Sigmoid colon (tissue), 7 donors: ENCODE data around the gene ELAC1. TPM values are rescaled to one million over a fixed set of nuclear protein-coding genes. Genes with fewer than 3 reads are reported as not detected.

Experiments used
- DNase-seq: peaks from one replicate; pipeline ENCODE4 v3.0.0-alpha.2; 2019
- H3K27ac ChIP-seq, 4 donors: fragments of 200-600 bp; sonication (generic); one replicate each; pipeline ENCODE4 v1.5.1; 2016 to 2019; ENCODE audit warnings: mild to moderate bottlenecking in 1 of 4
- H3K27me3 ChIP-seq, 3 donors: fragments of 200-600 bp; sonication (generic); one replicate each; pipeline ENCODE4 v1.5.1; 2019; ENCODE audit warnings: mild to moderate bottlenecking in 1 of 3
- H3K36me3 ChIP-seq, 4 donors: fragments of 200-600 bp; sonication (generic); one replicate each; pipeline ENCODE4 v1.5.1; 2016 to 2019
- H3K4me1 ChIP-seq, 4 donors: fragments of 200-600 bp; sonication (generic); one replicate each; pipeline ENCODE4 v1.5.1; 2017 to 2019
- H3K4me3 ChIP-seq, 4 donors: fragments of 200-600 bp; sonication (generic); one replicate each; pipeline ENCODE4 v1.5.1; 2017 to 2019; ENCODE audit warnings: mild to moderate bottlenecking in 2 of 4, moderate library complexity in 1 of 4
- H3K9me3 ChIP-seq, 4 donors: fragments of 200-600 bp in 3 of 4; sonication (generic) in 3 of 4; one replicate each; pipeline versions ENCODE4 v1.5.1 to v1.6.1; 2013 to 2019
- CTCF ChIP-seq, 4 experiments: fragments of 450-650 bp in 3 of 4; fragments of 200-600 bp in 1 of 4; IDR thresholded peaks; one replicate each; pipeline ENCODE4 v1.5.1; 2016 to 2019; ENCODE audit warnings: antibody characterized with exemption in 4 of 4, mild to moderate bottlenecking in 3 of 4, moderate library complexity in 2 of 4
- EP300 ChIP-seq, 4 donors: sonication (generic); formaldehyde crosslinking; IDR thresholded peaks; one replicate each; pipeline ENCODE4 v1.6.1; 2017; ENCODE audit warnings: antibody characterized with exemption in 4 of 4
- POLR2A ChIP-seq, 2 donors: fragments of 450-650 bp; IDR thresholded peaks; one replicate each; pipeline ENCODE4 v1.6.1; 2016; ENCODE audit warnings: antibody characterized with exemption in 2 of 2, mild to moderate bottlenecking in 2 of 2, moderate library complexity in 2 of 2
- POLR2AphosphoS5 ChIP-seq, 4 donors: sonication (generic); formaldehyde crosslinking; IDR thresholded peaks; one replicate each; pipeline ENCODE4 v1.6.1; 2017; ENCODE audit warnings: antibody characterized with exemption in 4 of 4
- WGBS, 2 donors: extraction: QIAGEN DNeasy Blood & Tissue Kit; methylation state at CpG; one replicate each; pipeline ENCODE4 v1.1.7; 2013; 5-methylcytosine and 5-hydroxymethylcytosine counted together
- intact Hi-C: fragments of 100-400 bp; cut with DNase I; formaldehyde crosslinking; loops from one replicate; pipeline ENCODE4 v1.15.1; 2023
- polyA plus RNA-seq, 3 donors: library from polyadenylated mRNA; stranded (reverse); fragments of 200-250 nt; gene quantifications; one replicate each; pipeline ENCODE4 v1.2.3, GENCODE V29; 2013
- total RNA-seq, 4 donors: library from RNA; depleted of rRNA; stranded (reverse); fragments of >200 nt; gene quantifications; one replicate each; pipeline ENCODE4 v1.1.0, GENCODE V29; 2016
- donor health status: healthy with polysubstance abuse.
- donor health status: Bipolar disorder and iron deficiency.
- donor health status: healthy.

ELAC1 gene
- 1 to 10 TPM; 3.9 to 5.8 (median 5.5) TPM for total RNA-seq
- 1 to 10 TPM; 5.4 to 8.1 (median 5.4) TPM for polyA plus RNA-seq

- Histone ChIP-seq H3K4me3 (peak within 1 kb of the TSS; percentile 73 to 99 (median 84)), H3K4me1 (peaks cover 0 to 24% (median 17%) of the 10 kb centered on the region in 4 donors), H3K9me3 (no peaks in the 10 kb centered on the region), H3K36me3 (no peaks in the 10 kb centered on the region), H3K27me3 (no peaks in the 10 kb centered on the region), H3K27ac (peak within 1 kb of the TSS; percentile 97 to 100 (median 99))
- intact Hi-C loops, result loop anchor here (1.0 to 5.0 kb wide), 4 partner anchors 61 to 229 kb away; partner anchors contain the start of genes MEX3C and MRO
- peak; percentile 75 to 96 (median 88) for TF ChIP-seq POLR2AphosphoS5 (IDR thresholded peaks at IDR 0.05)
- peak in 1 of 2 donors; percentile 57 for TF ChIP-seq POLR2A (IDR thresholded peaks at IDR 0.05)
- TF ChIP-seq CTCF (IDR thresholded peaks at IDR 0.05), result no peak
- WGBS, 2 donors, result 0 to 1% methylated on average over 84 of the region's 84 CpGs
- DNase-seq, result peak; percentile 89
Measured at GRCh38 chr18:50967714-50968661, at the start of gene ELAC1. Gene ELAC1 (plus strand): TSS chr18:50968040. CDS start chr18:50974405, 6,365 bp downstream.

- H3K36me3 ChIP-seq, result peaks cover 0 to 68% (median 0%) of the 10 kb centered on the region in 4 donors
- H3K4me1 ChIP-seq, result no peaks in the 10 kb centered on the region
- no peaks in the 10 kb centered on the region for H3K27me3 ChIP-seq
- H3K4me3 ChIP-seq, result no peak overlapping the region
- no peak overlapping the region for H3K27ac ChIP-seq
- no peak for DNase-seq
- intact Hi-C loops, result no loop called here
- no peaks in the 10 kb centered on the region for H3K9me3 ChIP-seq
- 72 to 92% methylated on average over 5 of the region's 5 CpGs for WGBS, 2 donors
- TF ChIP-seq CTCF (IDR thresholded peaks at IDR 0.05), result no peak
- TF ChIP-seq POLR2A (IDR thresholded peaks at IDR 0.05), result no peak
Measured at GRCh38 chr18:50918153-50918552, 49.7 kb upstream of the ELAC1 start.

GRCh38 chr18:50924372-50924771, 43.5 kb upstream of the ELAC1 start:
- Histone ChIP-seq H3K27me3 (no peaks in the 10 kb centered on the region), H3K36me3 (peaks cover 0 to 94% (median 16%) of the 10 kb centered on the region in 4 donors), H3K4me3 (no peak overlapping the region), H3K27ac (no peak overlapping the region), H3K9me3 (no peaks in the 10 kb centered on the region), H3K4me1 (no peaks in the 10 kb centered on the region)
- no peak for TF ChIP-seq POLR2A (IDR thresholded peaks at IDR 0.05)
- WGBS, 2 donors, result 96 to 99% methylated on average over 2 of the region's 2 CpGs
- DNase-seq, result no peak
- intact Hi-C loops, result no loop called here

GRCh38 chr18:50926521-50926920, 41.3 kb upstream of the ELAC1 start:
- Histone ChIP-seq H3K4me1 (no peaks in the 10 kb centered on the region), H3K27me3 (no peaks in the 10 kb centered on the region), H3K4me3 (no peak overlapping the region), H3K27ac (no peak overlapping the region), H3K36me3 (peaks cover 0 to 72% (median 16%) of the 10 kb centered on the region in 4 donors), H3K9me3 (no peaks in the 10 kb centered on the region)
- DNase-seq, result no peak
- intact Hi-C loops, result no loop called here
- TF ChIP-seq POLR2AphosphoS5 (IDR thresholded peaks at IDR 0.05) (no peak), POLR2A (IDR thresholded peaks at IDR 0.05) (no peak), CTCF (IDR thresholded peaks at IDR 0.05) (no peak), EP300 (IDR thresholded peaks at IDR 0.05) (no peak)

- intact Hi-C loops, result no loop called here
- Histone ChIP-seq H3K27ac (no peak overlapping the region), H3K4me3 (no peak overlapping the region), H3K27me3 (no peaks in the 10 kb centered on the region), H3K4me1 (no peaks in the 10 kb centered on the region), H3K9me3 (no peaks in the 10 kb centered on the region), H3K36me3 (peaks cover 4 to 72% (median 16%) of the 10 kb centered on the region in 4 donors)
- TF ChIP-seq POLR2AphosphoS5 (IDR thresholded peaks at IDR 0.05), result no peak
- no peak for TF ChIP-seq EP300 (IDR thresholded peaks at IDR 0.05)
- TF ChIP-seq CTCF (IDR thresholded peaks at IDR 0.05), result no peak
- TF ChIP-seq POLR2A (IDR thresholded peaks at IDR 0.05), result no peak
- WGBS, 2 donors, result 87 to 94% methylated on average over 2 of the region's 2 CpGs
- DNase-seq, result no peak
Measured at GRCh38 chr18:50928551-50928950, 39.3 kb upstream of the ELAC1 start.
